Mammary epithelial cell (primary cell): ENCODE data around the gene PCNX1.

Experiments used
- EZH2 ChIP-seq: IDR thresholded peaks from 2 replicates; pipeline ENCODE4 v1.6.1; 2012; ENCODE audit warnings: low read length, inconsistent platforms, borderline replicate concordance
- TF ChIP-seq, protein P1 (sequence below), 2 donors: IDR thresholded peaks in 1 of 2; conservative IDR thresholded peaks in 1 of 2; 2 replicates each; pipeline ENCODE4 v1.5.1; 2011 to 2012; ENCODE audit warnings: inconsistent platforms in 2 of 2, low read length in 2 of 2, mild to moderate bottlenecking in 2 of 2, control low read depth in 1 of 2, low read depth in 1 of 2; ENCODE audit not compliant: insufficient read depth in 1 of 2; ENCODE audit errors: extremely low read depth in 1 of 2

DNA sequence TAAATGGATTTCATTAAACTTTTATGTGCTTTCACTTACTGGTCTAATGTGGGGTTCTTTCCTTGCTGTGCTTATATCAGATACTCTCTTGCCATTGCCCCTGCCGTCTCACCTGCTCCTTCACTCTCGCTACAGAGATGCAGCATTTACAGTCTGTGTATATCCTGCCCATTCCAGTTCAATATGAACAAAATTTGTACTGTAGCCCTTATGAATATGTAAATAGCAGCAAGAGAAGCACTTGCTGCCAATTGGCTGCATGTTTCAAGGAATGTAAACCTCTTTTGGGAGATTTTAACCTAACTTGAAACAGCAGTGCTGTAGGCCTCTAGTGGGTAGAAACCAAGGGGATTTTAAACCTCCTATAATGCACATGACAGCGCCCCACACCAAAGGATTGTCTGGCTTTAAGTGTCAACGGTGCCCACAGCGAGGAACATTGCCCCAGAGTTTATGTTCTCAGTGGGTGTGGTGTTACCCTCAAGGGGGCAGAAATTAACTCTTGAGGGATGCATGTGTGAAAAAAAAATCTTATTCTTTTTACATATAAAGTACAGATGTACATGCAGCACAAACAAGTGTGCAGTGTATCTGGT is 19.1 kb downstream of the PCNX1 start:
- TF ChIP-seq, protein P1, sequence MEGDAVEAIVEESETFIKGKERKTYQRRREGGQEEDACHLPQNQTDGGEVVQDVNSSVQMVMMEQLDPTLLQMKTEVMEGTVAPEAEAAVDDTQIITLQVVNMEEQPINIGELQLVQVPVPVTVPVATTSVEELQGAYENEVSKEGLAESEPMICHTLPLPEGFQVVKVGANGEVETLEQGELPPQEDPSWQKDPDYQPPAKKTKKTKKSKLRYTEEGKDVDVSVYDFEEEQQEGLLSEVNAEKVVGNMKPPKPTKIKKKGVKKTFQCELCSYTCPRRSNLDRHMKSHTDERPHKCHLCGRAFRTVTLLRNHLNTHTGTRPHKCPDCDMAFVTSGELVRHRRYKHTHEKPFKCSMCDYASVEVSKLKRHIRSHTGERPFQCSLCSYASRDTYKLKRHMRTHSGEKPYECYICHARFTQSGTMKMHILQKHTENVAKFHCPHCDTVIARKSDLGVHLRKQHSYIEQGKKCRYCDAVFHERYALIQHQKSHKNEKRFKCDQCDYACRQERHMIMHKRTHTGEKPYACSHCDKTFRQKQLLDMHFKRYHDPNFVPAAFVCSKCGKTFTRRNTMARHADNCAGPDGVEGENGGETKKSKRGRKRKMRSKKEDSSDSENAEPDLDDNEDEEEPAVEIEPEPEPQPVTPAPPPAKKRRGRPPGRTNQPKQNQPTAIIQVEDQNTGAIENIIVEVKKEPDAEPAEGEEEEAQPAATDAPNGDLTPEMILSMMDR (conservative IDR thresholded peaks at IDR 0.05 in 1 of 2, IDR thresholded peaks at IDR 0.05 in 1 of 2; ENCODE audit: extremely low read depth in 1 of 2, insufficient read depth in 1 of 2, low read depth in 1 of 2, low read length in 2 of 2) = no peak
- no peak for TF ChIP-seq EZH2
